ENCODE data around the gene LGALS3.

LGALS3 gene

DNA sequence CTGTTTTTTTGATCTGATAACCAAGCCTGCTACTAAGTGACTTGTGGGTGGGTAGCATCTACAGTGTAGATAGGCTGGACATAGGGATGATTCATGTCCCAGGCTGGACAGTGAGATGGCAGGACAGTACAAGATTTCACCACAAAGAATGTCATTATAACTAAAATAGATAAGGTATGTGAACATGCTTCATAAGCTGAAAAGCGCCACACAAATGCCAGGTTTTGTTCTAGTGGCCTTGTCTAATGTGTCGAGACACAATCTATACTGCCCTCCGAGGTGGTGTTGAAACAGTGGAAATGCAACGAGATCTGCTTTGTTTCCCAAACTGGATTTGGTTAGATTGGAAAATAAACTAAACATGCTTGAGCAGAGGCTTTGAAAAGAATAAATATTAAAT, 4.4 kb downstream of the LGALS3 start:
- DNase-seq, result no peak

DNA sequence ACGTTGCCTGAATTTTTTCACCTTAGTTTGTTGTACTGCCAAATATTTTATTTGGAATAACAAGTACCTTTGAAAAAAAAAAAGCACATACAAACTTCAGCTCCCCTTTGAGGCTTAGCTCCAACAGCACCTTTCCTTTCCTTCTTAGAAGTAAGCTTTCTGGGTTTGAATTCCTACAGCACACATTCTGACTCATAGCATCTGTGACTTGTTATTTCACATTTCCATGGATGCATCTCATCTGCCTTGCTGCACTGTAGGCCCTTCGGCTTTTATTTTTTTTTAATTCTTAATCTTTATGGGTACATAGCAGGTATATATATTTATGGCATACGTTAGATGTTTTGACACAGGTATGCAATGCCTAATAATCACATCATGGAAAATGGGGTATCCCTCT, 7.2 kb downstream of the LGALS3 start:
- DNase-seq, result no peak

DNA sequence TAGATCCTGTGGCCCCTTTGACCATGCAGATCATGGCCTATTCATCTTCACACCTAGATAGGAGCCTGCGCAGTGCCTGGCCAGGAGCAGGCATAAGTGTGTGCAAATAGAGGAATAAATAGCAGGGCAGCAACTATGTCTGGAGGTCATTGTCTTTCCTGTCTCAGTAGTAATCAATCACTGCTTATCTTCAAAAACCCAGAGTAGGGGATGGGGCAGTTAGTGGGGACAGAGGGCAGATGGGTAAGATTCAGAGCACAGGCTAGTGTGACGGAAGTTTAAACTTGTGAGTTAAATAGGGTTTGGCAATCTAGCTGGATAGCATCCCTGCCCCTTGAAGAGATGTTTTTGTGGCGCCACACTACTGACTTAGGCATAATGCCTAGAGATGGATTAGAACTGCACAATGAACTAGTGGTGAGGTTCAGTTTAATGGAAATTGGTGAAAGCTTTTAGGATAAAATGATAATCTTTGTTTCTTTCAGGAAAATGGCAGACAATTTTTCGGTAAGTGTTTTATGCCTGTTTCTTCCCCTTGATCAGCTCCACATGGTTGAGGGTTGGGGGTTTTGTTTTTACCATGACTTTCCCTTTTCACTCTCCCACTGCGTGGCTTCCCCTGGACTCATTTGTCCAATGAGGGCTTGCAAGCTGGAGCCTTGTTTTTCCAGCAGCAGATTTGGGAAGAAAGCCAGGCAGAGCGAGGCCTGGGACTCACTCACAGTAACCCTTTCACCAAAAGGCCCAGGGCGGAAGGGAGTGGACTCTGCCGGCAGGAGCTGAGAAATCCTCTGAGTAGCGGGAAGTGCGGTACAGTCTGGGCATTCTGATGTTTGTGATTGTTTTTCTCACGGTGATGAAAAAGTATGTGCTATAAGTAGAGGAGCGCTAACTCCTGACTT, 8.1 kb downstream of the LGALS3 start:
- DNase-seq, result no peak

DNA sequence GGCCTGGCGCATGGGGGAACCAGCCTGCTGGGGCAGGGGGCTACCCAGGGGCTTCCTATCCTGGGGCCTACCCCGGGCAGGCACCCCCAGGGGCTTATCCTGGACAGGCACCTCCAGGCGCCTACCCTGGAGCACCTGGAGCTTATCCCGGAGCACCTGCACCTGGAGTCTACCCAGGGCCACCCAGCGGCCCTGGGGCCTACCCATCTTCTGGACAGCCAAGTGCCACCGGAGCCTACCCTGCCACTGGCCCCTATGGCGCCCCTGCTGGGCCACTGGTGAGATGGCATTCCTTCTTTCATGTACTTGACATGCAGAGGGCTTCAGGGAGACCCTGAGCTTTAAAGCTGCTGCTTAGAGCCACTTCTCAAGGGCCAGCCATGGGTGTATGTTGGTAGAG, 9.0 kb downstream of the LGALS3 start:
- DNase-seq, result no peak

DNA sequence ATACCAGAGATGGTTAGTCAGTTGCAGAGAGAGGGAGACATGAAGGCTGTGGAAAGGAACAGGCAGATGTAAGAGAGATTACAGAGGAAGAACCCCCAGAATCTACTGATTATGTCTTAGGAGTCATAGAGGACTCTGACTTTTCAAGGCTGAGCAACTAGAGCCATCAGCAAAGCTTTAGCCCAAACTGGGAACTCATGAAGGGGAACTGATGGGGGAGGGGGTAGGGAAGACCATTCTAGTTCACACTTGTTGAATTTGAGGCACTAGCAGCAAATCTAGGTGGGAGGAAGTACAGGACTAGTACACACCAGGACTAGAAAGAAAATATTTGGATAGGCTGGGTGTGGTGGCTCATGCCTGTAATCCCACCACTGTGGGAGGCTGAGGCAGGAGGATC, 10.1 kb downstream of the LGALS3 start:
- no peak for DNase-seq

DNA sequence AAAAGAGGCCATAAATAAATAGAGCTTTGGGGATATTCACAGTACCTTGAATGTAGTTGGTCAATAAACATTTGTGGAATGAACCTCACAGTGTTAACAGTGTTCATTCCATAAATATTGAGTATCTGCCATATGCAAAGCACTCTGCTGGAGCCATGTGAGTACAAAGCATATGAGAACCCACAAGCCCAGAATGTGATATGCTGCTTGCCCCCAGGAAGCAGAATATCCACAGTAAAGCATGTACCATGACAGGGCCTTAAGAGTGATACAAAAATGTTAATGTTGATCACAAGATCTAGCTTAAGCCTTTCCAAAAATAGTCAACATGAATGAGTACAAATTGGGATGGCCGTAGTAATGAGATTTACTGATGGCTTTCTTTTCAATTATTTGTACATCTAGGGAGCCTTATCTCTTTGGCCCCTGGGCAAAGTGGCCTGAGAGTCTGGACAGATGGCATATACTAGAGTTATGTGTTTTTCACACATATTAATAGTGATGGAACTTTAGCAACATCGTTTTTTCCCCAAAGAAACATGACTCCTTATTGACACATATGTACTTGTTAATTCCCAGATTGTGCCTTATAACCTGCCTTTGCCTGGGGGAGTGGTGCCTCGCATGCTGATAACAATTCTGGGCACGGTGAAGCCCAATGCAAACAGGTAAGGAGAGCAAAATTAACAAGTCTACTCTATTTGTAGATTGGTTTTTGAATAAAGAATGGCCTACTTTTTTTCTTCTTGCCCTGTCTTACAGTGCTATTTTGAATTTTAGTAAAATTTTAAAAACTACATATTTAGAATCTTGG, 10.9 kb downstream of the LGALS3 start:
- DNase-seq, result no peak

DNA sequence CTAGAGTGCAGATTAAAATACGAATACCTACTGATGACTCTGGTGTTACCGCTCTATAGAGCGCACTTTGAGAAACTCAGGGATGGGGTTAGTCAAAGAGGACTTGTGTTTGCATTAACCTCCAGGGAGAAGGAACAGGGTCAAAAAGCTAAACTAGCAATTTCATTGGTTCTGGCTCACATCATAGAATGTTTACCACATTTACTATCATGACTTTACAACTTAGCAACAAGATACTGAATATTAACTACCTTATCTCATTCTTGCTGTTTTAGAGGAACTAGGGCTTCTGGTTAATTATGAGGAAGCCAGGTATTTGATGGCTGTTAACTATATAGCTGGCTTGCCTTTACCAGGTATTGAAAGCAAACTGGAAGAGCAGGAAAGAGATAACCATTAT, 12.8 kb downstream of the LGALS3 start:
- DNase-seq, result no peak

DNA sequence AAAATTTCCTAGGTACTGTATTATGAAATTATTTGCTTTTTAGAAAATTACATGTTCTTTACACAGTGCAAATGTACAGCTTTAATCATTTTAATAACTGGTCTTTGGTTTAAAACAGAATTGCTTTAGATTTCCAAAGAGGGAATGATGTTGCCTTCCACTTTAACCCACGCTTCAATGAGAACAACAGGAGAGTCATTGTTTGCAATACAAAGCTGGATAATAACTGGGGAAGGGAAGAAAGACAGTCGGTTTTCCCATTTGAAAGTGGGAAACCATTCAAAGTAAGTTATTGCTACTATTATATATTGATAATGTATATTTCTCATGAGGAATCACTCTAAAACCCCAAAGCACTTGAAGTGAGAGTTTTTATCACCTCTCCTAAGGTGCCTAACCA, 13.4 kb downstream of the LGALS3 start:
- DNase-seq, result no peak

DNA sequence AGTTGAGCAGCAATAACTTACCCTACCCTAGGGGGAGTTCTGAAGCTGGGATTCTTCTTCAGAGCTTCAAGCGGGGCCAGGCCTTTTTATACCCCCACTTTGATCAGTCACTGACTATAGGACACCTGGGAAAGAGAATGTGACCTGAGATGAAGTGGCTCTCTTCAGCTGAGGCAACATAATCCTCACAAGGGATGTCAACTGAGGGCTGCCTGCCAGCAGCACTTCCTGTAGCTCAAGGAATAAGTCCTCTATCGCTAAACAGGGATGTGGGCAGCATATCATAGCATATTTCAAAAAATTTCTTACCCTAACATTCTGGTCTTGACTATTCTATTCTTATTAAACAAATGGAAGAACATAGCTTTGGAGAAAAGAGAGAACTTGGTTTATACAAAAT, 17.4 kb downstream of the LGALS3 start:
- DNase-seq, result no peak

DNA sequence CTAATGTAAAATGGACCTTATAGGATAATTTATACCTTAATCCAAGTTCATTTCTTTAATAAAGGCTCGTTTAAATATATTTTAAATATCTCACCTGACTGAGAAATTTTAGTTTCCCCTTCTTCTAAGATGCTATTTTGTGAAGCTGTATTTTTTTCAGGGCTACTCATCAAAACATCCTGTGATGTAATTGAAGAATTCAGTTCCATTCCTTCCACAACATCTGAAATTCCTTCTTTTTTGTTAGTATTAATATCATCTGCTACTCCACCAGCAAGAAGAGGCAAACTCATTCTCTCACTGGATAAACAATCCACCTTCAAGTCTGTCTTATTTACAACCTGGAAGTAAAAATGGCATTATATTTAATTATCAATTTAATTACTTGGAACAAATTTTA, 22.5 kb downstream of the LGALS3 start:
- no peak for DNase-seq

DNA sequence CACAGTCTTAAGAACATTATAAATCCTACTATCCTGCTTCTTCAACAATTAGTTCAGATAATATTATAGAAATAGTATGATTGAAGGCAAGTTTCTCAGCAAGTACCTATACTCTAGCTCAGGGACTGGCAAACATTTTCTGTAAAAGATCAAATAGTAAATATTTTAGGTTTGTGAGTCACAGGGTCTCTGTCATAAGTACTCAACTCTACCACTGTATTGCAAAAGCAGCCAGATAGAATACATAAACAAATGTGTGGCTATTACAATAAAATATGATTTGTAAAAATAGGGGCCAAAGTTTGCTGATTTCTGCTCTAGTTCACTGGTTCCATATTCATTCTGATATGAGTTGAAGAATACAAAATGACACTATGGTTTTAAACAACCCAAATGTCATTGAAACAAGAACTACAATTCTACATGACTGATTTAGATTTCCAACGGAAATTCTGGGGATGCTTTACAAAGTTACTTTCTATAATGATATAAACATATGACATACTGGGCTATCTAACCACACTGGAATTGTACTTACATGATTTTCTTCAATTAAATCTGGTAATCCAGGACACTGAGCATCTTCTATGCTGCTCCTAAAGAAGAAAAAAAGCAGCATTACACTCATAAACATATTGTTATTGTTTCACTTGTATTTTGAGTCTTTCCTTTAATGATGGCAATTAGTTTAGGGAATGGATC, 23.2 kb downstream of the LGALS3 start:
- no peak for DNase-seq

DNA sequence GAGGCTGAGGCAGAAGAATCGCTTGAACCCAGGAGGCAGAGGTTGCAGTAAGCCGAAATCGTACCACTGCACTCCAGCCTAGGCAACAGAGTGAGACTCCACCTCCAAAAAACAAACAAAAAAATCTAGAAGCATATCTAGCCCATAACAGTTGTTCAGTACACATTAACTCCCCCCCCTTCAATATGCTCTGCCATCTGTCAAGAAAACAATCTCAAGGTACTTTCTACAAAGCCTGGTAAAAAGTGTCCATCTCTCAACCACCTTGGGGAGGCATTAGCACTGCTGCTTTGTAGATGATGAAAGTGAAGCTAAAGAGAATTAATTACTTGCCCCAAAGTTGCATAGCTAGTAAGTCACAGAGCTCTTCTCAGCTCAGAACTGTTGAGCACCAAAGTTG, 24.9 kb downstream of the LGALS3 start:
- no peak for DNase-seq

DNA sequence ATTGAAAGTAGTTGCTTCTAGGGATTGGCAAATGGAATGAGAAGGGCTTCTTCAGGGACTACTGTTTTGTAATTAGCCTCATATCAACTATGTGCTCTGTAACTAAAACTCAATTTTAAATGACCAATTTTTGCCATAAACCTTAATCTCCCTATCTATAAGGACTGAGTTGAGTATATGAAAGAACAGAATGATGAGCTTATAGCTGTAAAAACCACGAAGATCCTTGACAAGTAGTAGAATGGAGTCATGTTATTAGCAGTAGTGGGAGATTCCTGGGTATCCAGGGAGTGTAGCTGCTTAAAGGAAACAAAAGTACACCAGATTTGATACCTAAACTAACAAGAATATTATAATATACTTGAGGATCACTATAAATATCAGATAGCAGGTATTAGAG, 28.0 kb downstream of the LGALS3 start:
- DNase-seq, result no peak

DNA sequence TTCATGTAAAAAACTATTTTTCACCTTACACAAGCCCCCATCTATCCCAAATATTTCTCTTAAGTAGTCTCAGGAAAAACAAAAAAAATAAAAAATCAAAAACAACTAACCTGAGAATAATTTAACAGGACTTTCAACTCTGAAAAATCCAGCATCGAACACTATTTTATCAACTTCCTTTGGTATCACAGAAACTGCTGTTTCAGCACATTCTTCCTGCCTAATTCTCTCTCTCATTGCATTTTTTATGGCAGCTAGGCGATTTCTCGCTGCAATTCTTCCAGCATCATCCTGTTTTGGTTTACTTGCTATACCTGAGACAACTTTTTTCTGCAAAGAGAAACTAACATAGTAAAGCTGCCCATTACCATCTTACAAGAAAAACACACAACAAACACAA, 29.4 kb downstream of the LGALS3 start:
- no peak for DNase-seq

DNA sequence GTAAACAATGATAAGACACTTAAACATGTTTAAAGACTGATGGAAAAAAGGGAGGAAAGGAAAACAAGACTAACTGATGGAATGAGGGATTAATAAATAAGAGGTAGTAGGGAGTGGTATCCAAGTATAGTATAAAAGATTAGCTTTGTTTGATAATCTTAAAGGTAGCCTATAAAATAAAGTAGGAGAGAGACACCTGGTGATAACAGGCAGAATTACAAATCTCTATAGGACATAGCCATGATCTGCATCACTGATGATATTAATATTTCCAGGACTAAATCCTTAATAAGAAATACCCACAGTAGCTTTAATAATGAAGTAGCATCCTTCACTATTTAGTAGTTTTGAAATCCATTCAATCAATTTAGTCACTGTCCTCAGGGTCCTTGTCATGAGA, 31.9 kb downstream of the LGALS3 start:
- DNase-seq, result no peak

DNA sequence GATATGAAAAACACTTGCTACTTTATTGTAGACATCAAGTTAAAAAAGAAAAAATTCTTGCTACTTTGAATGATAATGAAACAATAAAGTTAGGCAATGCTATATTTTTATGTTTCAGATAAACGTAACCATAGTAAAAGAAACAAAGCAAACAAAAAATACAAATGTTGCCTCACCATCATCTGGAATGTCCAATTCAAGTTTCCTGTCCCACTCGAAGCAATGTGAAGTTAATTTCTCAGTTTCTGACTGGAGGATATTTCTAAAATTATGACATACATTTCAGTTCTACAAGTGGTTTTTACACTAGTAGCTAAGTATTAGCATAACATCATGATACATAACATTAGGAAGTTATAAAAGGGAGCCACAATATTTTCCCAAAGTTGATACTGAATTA, 41.5 kb downstream of the LGALS3 start:
- no peak for DNase-seq

DNA sequence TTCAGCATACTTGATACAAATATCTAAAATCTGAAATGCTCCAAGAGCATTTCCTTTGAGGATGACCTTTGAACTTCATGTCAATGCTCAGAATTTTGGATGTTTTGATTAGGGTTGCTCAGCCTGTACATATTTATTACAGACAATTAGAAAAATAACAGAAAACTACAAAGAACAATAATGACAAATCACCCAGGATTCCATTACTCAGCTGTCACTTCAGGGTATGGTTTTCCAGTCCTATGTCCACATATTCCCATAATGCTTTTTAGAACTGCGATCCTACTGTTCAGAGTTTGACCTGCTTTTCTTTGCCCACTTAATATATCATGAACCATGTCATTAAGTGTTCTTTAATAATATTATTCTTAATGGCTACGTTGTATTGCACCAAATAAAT, 51.0 kb downstream of the LGALS3 start:
- DNase-seq, result no peak

DNA sequence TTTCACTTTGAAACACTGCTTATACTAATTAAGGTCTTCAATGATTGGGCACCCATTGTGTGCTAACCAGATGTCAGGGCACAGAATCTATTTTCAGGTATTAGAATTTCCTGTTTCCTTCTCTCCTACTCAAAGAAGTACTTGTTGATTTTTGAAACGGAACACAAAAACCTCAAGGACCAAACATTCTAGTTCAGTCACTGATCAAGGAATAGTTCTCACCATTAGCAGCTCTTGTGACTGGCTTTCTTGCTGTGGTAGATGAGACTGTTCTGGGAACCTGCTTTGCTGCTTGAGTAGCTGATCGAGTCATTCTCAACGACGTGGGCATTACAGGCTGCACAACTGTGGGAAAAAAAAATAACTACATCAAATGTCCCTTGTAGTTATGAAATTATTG, 51.4 kb downstream of the LGALS3 start:
- DNase-seq, result no peak

DNA sequence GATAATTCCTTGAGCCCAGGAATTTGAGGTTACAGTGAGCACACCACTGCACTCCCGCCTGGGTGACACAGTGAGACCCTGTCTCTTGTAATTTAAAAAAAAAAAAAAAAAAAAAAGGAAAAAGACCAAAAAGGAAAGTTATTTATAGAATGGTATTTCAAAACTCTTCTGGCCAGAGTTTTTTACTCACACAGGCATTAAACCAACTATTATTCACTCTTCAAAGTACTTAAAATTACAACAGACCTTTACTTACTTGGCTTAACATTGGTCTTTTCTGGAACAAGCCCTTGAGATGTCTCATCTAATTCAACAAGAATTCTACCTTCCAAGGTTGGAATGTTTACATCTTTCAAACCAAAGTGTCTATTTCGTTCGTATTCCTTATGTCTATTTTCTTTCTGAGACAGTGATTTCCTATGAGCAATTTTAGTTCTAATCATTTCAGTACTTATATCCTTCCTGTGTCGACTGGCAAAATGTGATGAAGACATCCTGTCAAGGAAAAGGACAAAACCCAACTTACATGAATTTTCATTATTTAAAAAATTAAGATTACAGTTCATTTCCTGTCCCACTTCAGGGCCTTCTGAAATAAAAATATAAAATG, 59.7 kb downstream of the LGALS3 start:
- no peak for DNase-seq

DNA sequence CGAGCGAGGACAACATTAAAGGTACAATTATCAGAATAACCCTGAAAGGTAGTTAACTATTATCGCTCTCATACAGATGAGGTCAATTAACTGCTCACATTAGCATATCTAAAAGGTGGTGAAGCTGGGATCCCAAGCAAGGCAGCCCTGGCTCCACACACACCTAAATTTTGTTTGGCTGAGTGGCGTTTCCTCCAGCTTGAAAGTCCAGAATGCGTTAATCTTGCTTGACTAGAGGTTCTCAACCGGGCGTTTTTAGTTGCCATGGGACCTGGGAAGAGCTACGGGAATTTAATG, 61.8 kb downstream of the LGALS3 start:
- no peak for DNase-seq

DNA sequence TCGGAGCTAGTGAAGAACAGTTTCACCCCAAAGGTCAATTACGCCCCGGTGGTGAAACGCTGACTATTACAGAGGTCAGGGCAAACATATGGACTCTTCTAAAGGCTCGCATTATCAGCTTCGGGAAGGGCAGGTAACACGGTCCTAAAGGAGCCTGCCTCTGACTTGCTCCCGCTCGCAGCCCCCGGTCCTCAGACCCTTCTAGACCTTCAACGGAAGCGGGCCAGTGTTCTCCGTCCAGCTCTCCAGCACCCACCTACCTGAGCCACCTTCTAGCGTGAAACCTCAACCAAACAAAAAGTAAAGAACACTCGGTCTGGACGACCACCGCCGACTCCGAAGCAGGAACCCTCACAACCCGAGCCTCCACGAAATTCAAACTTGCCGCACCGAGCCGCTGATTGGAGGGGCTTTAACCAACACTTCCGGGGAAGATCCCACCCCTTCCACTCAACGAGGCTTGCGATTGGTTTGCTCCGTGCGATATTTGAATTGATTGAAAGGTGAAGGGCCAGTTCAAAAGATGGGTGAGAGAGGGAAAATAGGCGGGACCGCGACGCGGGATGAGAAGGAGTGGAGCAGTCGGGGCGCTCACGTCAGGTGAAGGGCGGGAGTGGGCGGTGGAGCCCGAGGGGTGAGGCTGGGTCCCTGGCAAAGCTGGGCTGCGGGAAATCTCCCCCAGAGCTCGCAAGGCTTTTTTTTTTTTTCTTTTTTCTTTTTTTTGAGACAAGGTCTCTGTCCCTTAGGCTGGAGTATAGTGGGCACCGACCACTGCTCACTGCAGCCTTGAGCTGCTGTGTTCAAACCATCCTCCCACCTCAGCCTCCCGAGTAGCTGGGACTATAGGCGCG, 62.4 kb downstream of the LGALS3 start, which contains the start of gene DLGAP5:
Gene DLGAP5 (minus strand): TSS at position 383 of the 851 bp plus-strand sequence. CDS start 2,406 bp downstream, outside the sequence.
- peak; percentile 94 for DNase-seq

DNA sequence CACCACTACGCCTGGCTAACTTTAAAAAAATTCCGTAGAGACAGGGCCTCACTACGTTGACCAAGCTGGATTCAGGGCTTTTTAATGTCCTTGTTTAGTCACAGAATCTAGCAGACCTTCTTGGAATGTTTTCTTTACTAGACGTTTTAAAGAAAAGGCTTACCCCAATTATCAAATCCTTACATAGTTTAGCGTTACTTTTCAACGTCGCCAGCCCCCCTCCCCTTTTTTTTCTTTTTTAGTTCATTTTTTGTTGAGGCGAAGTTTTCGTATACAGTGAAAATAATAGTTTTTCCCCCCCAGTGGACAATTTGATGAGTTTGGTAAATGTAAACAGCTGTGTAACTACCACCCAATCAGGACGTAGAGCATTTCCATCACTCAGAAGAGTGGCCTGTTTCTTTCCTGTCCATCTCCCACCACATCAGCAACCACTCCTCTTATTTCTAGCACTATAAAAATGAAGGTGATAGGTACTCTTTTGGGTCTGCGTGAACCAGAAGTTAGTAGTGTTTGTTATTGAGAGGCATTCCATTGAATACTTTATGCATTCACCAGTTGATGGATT, 63.1 kb downstream of the LGALS3 start:
- no peak for DNase-seq

All from NCI-H1436 treated with DMSO at 0.1 percent for 48 hours (cell line).